Coronary artery (tissue), 2 donors: Measurements from ENCODE around the gene APOBEC3B.
A peak's percentile ranks its signal among the peaks of the same experiment; 100 is the strongest.
"Not testable (repeated sequence)": the region's sequence is repeated elsewhere in the genome, so short reads cannot be mapped to it uniquely, and the experiment has no call there.

Source experiments
- DNase-seq: peaks from one replicate; pipeline ENCODE4 v3.0.0-alpha.2; 2017; ENCODE audit warnings: low spot score
- H3K27ac ChIP-seq, 2 donors: fragments of 200-600 bp; sonication (generic); one replicate each; pipeline ENCODE4 v1.5.1; 2016 to 2019
- H3K4me3 ChIP-seq: fragments of 200-600 bp; sonication (generic); 2 replicates; pipeline ENCODE4 v1.5.1; 2016; ENCODE audit warnings: mild to moderate bottlenecking, moderate library complexity
- TF ChIP-seq, protein P1 (sequence below): fragments of 200-600 bp; sonication (generic); IDR thresholded peaks from one replicate; pipeline ENCODE4 v1.5.1; 2019; ENCODE audit warnings: antibody characterized with exemption

Gene APOBEC3B

DNA sequence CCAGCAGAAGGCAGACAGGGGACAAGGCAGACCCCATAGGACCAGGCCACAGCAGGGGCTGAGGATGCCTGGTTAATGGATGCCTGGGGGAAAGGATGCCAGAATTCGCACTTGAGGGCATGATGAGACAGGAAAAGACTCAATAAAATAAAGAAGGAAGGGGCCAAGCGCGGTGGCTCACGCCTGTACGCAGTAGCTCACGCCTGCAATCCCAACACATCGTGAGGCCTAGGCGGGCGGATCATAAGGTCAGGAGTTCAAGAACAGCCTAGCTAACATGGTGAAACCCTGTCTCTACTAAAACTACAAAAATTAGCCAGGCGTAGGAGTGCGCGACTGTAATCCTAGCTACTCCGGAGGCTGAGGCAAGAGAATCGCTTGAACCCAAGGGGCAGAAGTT lies 48.6 kb downstream of the APOBEC3B start:
- Histone ChIP-seq H3K27ac (no peak overlapping the region), H3K4me3 (no peak overlapping the region)
- no peak for DNase-seq
- TF ChIP-seq, protein P1, sequence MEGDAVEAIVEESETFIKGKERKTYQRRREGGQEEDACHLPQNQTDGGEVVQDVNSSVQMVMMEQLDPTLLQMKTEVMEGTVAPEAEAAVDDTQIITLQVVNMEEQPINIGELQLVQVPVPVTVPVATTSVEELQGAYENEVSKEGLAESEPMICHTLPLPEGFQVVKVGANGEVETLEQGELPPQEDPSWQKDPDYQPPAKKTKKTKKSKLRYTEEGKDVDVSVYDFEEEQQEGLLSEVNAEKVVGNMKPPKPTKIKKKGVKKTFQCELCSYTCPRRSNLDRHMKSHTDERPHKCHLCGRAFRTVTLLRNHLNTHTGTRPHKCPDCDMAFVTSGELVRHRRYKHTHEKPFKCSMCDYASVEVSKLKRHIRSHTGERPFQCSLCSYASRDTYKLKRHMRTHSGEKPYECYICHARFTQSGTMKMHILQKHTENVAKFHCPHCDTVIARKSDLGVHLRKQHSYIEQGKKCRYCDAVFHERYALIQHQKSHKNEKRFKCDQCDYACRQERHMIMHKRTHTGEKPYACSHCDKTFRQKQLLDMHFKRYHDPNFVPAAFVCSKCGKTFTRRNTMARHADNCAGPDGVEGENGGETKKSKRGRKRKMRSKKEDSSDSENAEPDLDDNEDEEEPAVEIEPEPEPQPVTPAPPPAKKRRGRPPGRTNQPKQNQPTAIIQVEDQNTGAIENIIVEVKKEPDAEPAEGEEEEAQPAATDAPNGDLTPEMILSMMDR, result no peak

DNA sequence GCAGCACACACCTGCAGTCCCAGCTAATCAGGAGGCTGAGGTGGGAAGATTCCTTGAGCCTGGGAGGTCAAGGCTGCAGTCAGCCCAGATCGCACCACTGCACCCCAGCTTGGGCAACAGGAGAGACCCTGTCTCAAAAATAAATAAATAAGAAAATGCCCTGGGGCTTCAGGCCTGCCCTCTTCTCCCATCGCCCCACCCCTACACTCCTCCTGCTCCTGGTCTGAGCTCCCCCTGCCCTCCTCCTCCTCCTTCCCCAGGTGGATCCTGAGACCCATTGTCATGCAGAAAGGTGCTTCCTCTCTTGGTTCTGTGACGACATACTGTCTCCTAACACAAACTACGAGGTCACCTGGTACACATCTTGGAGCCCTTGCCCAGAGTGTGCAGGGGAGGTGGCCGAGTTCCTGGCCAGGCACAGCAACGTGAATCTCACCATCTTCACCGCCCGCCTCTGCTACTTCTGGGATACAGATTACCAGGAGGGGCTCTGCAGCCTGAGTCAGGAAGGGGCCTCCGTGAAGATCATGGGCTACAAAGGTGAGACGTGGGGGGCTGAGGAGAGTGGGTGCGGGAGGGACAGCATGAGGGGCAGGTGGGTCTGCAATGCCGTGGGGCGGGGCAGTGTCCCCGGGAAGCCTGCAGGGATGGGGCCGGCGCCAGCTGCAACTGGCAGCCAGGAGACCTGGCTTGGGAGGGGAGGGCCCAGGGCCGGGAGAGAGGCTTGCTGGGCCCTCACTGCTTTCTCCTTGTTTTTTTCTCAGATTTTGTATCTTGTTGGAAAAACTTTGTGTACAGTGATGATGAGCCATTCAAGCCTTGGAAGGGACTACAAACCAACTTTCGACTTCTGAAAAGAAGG lies 49.5 kb downstream of the APOBEC3B start:
- DNase-seq, H3K27ac ChIP-seq, H3K4me3 ChIP-seq: not testable (repeated sequence)

DNA sequence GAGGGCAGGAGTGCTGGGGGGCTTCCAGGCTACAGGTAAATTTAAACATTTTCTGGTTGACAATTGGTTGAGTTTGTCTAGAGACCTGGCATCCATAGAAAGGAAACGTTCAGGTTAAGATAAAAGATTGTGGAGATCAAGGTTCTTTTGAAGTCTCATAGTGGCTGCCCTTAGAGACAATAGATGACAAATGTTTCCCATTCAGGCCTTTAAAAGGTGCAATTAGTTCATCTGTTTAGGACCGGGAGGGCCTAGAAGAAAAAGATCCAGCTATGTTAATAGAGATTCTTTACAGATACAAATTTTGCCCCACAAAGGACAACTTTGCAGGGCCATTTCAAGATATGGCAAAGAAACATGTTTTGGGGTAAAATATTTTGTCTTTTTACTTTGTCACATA lies 54.9 kb downstream of the APOBEC3B start:
- H3K4me3 ChIP-seq, DNase-seq, H3K27ac ChIP-seq: not testable (repeated sequence)

DNA sequence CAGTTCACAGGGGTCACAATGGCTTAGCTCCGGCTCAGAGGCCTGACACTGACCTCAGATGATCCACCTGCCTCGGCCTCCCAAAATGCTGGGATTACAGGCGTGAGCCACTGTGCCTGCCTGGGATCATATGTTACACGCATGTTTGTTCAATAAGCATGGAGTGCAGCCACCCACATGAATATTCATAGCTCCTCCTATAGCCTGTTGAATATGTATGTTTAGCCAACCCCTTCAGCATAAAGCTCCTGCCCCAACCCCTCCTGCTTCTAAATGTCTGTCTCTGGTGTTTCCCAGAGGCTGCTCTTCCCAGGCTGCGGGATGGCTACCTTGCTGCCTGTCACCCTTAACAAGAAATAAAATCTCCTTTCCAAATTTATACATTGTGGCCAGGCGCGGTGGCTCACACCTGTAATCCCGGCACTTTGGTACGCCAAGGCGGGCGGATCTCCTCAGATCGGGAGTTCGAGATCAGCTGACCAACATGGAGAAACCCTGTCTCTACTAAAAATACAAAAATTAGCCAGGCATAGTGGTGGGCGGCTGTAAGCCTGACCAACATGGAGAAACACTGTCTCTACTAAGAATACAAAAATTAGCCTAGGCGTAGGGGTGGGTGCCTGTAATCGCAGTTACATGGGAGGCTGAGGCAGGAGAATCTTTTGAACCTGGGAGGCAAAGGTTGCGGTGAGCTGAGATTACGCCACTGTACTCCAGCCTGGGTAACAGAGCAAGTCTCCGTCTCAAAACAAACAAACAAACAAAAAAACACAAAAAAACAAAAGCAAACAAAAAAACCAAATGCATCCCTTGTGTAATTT lies 57.4 kb downstream of the APOBEC3B start:
- TF ChIP-seq, protein P1, result no peak
- no peak for DNase-seq
- no peak overlapping the region for H3K4me3 ChIP-seq
- no peak overlapping the region for H3K27ac ChIP-seq

DNA sequence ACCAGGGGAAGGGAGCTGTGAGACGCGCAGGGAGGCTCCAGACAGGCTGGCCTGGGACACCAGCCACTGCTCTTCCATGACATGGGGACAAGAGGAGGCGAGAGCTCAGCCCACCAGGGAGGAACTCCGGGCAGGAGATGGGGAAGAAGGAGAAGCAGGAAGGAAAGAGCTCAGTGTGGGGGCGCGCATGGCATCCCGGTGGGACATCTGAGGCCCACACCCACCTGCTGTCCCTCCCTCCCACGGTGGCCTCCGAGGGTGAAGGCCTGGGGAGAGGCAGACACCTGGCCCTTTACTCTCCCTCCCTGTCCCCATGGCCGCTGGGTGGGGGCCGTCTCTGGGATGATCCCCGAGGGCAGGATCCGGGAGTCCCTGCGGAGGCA lies 58.0 kb downstream of the APOBEC3B start:
- not testable (repeated sequence) for DNase-seq
- Histone ChIP-seq H3K27ac (peak overlapping the region in 1 of 2 donors; percentile 87), H3K4me3 (peak overlapping the region; percentile 74)

DNA sequence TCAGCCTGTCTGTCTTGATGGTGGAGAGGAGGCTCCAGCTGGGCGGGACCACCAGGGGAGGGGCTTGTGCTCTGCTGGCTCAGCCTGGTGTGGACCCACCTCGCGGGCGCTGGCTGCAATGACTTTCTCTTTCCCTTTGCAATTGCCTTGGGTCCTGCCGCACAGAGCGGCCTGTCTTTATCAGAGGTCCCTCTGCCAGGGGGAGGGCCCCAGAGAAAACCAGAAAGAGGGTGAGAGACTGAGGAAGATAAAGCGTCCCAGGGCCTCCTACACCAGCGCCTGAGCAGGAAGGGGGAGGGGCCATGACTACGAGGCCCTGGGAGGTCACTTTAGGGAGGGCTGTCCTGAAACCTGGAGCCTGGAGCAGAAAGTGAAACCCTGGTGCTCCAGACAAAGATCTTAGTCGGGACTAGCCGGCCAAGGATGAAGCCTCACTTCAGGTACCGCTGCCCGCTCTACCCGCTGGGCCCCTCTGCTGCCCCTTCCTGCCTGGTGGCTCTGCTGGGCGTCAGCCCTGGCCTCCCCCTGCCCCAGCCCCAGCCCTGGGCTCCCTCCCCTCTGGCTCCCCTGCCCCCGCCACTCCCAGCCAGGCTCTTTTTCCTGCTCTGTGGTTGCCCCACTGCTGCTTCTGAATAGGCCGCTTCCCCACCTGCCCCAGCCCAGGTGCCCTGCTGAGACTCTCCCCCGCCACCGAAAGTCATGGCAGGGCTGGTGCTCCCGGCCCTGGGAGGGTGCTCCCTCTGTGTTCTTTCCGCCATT lies 58.6 kb downstream of the APOBEC3B start, which contains the start of gene APOBEC3F:
Gene APOBEC3F, plus strand, starts transcription at position 327 of the 759 bp plus-strand sequence. Its CDS starts 97 bp downstream, at position 424.
- Histone ChIP-seq H3K27ac (peak within 1 kb of the TSS; percentile 81 to 87), H3K4me3 (peak within 1 kb of the TSS; percentile 74)
- not testable (repeated sequence) for DNase-seq

DNA sequence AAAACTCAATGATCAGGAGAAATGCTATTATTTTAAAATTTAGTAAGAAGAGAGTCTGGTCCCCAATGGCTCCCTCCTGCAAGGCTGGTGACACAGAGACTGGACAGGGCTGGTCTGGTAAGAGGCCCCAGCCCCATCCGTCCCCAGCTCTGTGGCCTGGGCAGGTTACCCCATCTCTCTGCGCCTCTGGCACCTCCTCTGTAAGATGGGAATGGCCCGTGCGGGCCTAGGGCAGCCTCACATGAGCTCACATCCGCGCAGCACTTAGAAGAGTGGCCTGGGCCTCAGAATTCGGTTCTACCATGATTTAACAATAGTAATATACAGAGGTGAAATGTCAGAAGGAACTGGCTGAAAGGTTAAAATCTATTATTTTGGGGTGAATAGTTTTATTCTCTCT lies 59.8 kb downstream of the APOBEC3B start:
- Histone ChIP-seq H3K27ac (no peak overlapping the region), H3K4me3 (no peak overlapping the region)
- TF ChIP-seq, protein P1, result no peak
- no peak for DNase-seq
